SH-SY5Y (cell line): ENCODE results near the gene ZDHHC11.

Source experiments
- GATA2 ChIP-seq: IDR thresholded peaks from 2 replicates; pipeline ENCODE4 v1.6.1; 2011; ENCODE audit warnings: mild to moderate bottlenecking, low read depth, low read length
- GATA3 ChIP-seq: IDR thresholded peaks from 2 replicates; pipeline ENCODE4 v1.6.1; 2011; ENCODE audit warnings: low read depth, mild to moderate bottlenecking, low read length, moderate library complexity

Gene ZDHHC11

GRCh38 chr5:746258-746761 lies 104.5 kb downstream of the ZDHHC11 start:
- TF ChIP-seq GATA3 (no peak), GATA2 (no peak)
